IPS DF 19.7 (cell line): ENCODE measurements around the gene EXOC6B.
A peak's percentile ranks its signal among the peaks of the same experiment; 100 is the strongest.

Source experiments
- DNase-seq: peaks from one replicate; pipeline ENCODE4 v3.0.0-alpha.2; 2013; ENCODE audit warnings: low read depth, low spot score

Gene EXOC6B

GRCh38 chr2:72825257-72826155 is at the start of gene EXOC6B:
Gene EXOC6B, minus strand, starts transcription at chr2:72826033.
- peak; percentile 82 for DNase-seq

- no peak for DNase-seq
These were observed 46.0 kb upstream of the EXOC6B start for GRCh38 chr2:72871880-72872279.

GRCh38 chr2:72871060-72871459 is 45.2 kb upstream of the EXOC6B start:
- DNase-seq = no peak

GRCh38 chr2:72864500-72864899 is 38.7 kb upstream of the EXOC6B start:
- DNase-seq = no peak

GRCh38 chr2:72863046-72863445 is 37.2 kb upstream of the EXOC6B start:
- DNase-seq = no peak

GRCh38 chr2:72862239-72862988 is 36.6 kb upstream of the EXOC6B start:
- peak; percentile 84 for DNase-seq

GRCh38 chr2:72859831-72860262 is 34.0 kb upstream of the EXOC6B start:
- DNase-seq = no peak

- DNase-seq = no peak
These were observed 25.5 kb upstream of the EXOC6B start for GRCh38 chr2:72851333-72851732.

- DNase-seq = no peak
These were observed 23.3 kb upstream of the EXOC6B start for GRCh38 chr2:72849138-72849462.

- no peak for DNase-seq
These were observed 22.8 kb upstream of the EXOC6B start for GRCh38 chr2:72848436-72849137.

- DNase-seq = no peak
These were observed 21.9 kb upstream of the EXOC6B start for GRCh38 chr2:72847534-72848315.

GRCh38 chr2:72846171-72847095 is 20.6 kb upstream of the EXOC6B start:
- no peak for DNase-seq

GRCh38 chr2:72843301-72843700 is 17.5 kb upstream of the EXOC6B start:
- DNase-seq = no peak

- no peak for DNase-seq
These were observed 15.8 kb upstream of the EXOC6B start for GRCh38 chr2:72841462-72842125.

- no peak for DNase-seq
These were observed 14.2 kb upstream of the EXOC6B start for GRCh38 chr2:72840066-72840465.

- DNase-seq = no peak
These were observed 11.3 kb upstream of the EXOC6B start for GRCh38 chr2:72837171-72837570.

GRCh38 chr2:72835403-72835802 is 9.6 kb upstream of the EXOC6B start:
- DNase-seq = no peak

- DNase-seq = no peak
These were observed 8.8 kb upstream of the EXOC6B start for GRCh38 chr2:72834596-72834995.

- no peak for DNase-seq
These were observed 7.4 kb upstream of the EXOC6B start for GRCh38 chr2:72833084-72833714.
